AG09319 (cell line): ENCODE data around the gene BCAS3.
"Not testable (repeated sequence)": the region's sequence is repeated elsewhere in the genome, so short reads cannot be mapped to it uniquely, and the experiment has no call there.

Experiments
- DNase-seq: peaks from one replicate; pipeline ENCODE4 v3.0.0-alpha.2; 2010; ENCODE audit warnings: low read depth; ENCODE audit errors: extremely low read depth
- CTCF ChIP-seq: IDR thresholded peaks from 2 replicates; pipeline ENCODE4 v1.5.1; 2011; ENCODE audit warnings: low read depth, mild to moderate bottlenecking, inconsistent platforms, low read length, moderate library complexity

Gene BCAS3

GRCh38 chr17:61429274-61429673, 751.6 kb downstream of the BCAS3 start:
- no peak for DNase-seq
- TF ChIP-seq CTCF, result no peak

GRCh38 chr17:61429831-61430230, 752.2 kb downstream of the BCAS3 start:
- not testable (repeated sequence) for DNase-seq

GRCh38 chr17:61431594-61432311, 754.1 kb downstream of the BCAS3 start:
- DNase-seq, result no peak
- no peak for TF ChIP-seq CTCF

GRCh38 chr17:61436273-61436672, 758.6 kb downstream of the BCAS3 start:
- no peak for TF ChIP-seq CTCF
- no peak for DNase-seq

GRCh38 chr17:61436995-61437704, 759.5 kb downstream of the BCAS3 start:
- TF ChIP-seq CTCF, result no peak
- no peak for DNase-seq

- no peak for DNase-seq
- TF ChIP-seq CTCF, result no peak
Measured at GRCh38 chr17:61440697-61441096, 763.0 kb downstream of the BCAS3 start.

GRCh38 chr17:61441507-61441906, 763.9 kb downstream of the BCAS3 start:
- DNase-seq, result not testable (repeated sequence)

- no peak for DNase-seq
- no peak for TF ChIP-seq CTCF
Measured at GRCh38 chr17:61442136-61442775, 764.6 kb downstream of the BCAS3 start.
